SK-N-SH treated with all-trans-retinoic acid at 6 μM for 48 hours (cell line): ENCODE results near the gene RPGRIP1.

Experiments
- ATAC-seq: fragments of 200-7000 bp; cut with Tn5 transposase; 3 replicates; pipeline ENCODE4 v1.9.1; 2020; ENCODE audit warnings: mild to moderate bottlenecking, moderate library complexity
- ARNTL ChIP-seq: fragments of 450-650 bp; formaldehyde crosslinking; IDR thresholded peaks from 2 replicates; pipeline ENCODE4 v1.5.0; 2020; ENCODE audit warnings: low read depth, mild to moderate bottlenecking, moderate library complexity, borderline replicate concordance
- BACH2 ChIP-seq: fragments of 250-450 bp; sonication (Bioruptor Pico); IDR thresholded peaks from 2 replicates; pipeline ENCODE4 v1.9.0; 2021; ENCODE audit warnings: mild to moderate bottlenecking, borderline replicate concordance
- CREB5 ChIP-seq: fragments of 250-450 bp; sonication (Bioruptor Pico); IDR thresholded peaks from 2 replicates; pipeline ENCODE4 v1.5.1; 2020; ENCODE audit warnings: low read depth, mild to moderate bottlenecking, moderate library complexity
- CSDC2 ChIP-seq: fragments of 250-450 bp; sonication (Bioruptor Pico); IDR thresholded peaks from 2 replicates; pipeline ENCODE4 v1.5.0; 2020; ENCODE audit warnings: mild to moderate bottlenecking, moderate library complexity
- CSRNP3 ChIP-seq: fragments of 250-450 bp; sonication (Bioruptor Pico); IDR thresholded peaks from 2 replicates; pipeline ENCODE4 v1.5.1; 2021; ENCODE audit warnings: mild to moderate bottlenecking, moderate library complexity
- ESRRG ChIP-seq: fragments of 250-450 bp; sonication (Bioruptor Pico); IDR thresholded peaks from 2 replicates; pipeline ENCODE4 v1.6.1; 2021; ENCODE audit warnings: mild to moderate bottlenecking
- GLIS3 ChIP-seq: fragments of 250-450 bp; sonication (Bioruptor Pico); IDR thresholded peaks from 2 replicates; pipeline ENCODE4 v1.5.0; 2020; ENCODE audit warnings: mild to moderate bottlenecking, moderate library complexity
- ISL1 ChIP-seq: fragments of 250-450 bp; sonication (Bioruptor Pico); IDR thresholded peaks from 2 replicates; pipeline ENCODE4 v2.1.2; 2022; ENCODE audit warnings: mild to moderate bottlenecking, moderate library complexity
- POU6F1 ChIP-seq: fragments of 250-450 bp; sonication (Bioruptor Pico); IDR thresholded peaks from 2 replicates; pipeline ENCODE4 v1.8.0; 2021; ENCODE audit warnings: low read depth, mild to moderate bottlenecking, moderate library complexity, borderline replicate concordance
- PPARA ChIP-seq: fragments of 250-450 bp; sonication (Bioruptor Pico); IDR thresholded peaks from 2 replicates; pipeline ENCODE4 v1.5.0; 2020; ENCODE audit warnings: mild to moderate bottlenecking, borderline replicate concordance
- RARB ChIP-seq: fragments of 250-450 bp; sonication (Bioruptor Pico); IDR thresholded peaks from 2 replicates; pipeline ENCODE4 v1.8.0; 2021; ENCODE audit warnings: mild to moderate bottlenecking, moderate library complexity
- TCF4 ChIP-seq: fragments of 250-450 bp; sonication (Bioruptor Pico); IDR thresholded peaks from 2 replicates; pipeline ENCODE4 v1.8.0; 2021; ENCODE audit warnings: mild to moderate bottlenecking, moderate library complexity, borderline replicate concordance
- ZC3H10 ChIP-seq: fragments of 250-450 bp; sonication (Bioruptor Pico); IDR thresholded peaks from 2 replicates; pipeline ENCODE4 v1.5.1; 2021; ENCODE audit warnings: mild to moderate bottlenecking, moderate library complexity
- ZFP3 ChIP-seq: fragments of 250-450 bp; sonication (Bioruptor Pico); IDR thresholded peaks from 2 replicates; pipeline ENCODE4 v1.5.0; 2020; ENCODE audit warnings: mild to moderate bottlenecking, moderate library complexity
- ZNF565 ChIP-seq: fragments of 450-650 bp; formaldehyde crosslinking; conservative IDR thresholded peaks from 2 replicates; pipeline ENCODE4 v1.5.0; 2020; ENCODE audit warnings: low read depth, mild to moderate bottlenecking, moderate library complexity
- TF ChIP-seq, protein P1 (sequence below): fragments of 250-450 bp; sonication (Bioruptor Pico); IDR thresholded peaks from 2 replicates; pipeline ENCODE4 v1.8.0; 2020; ENCODE audit warnings: mild to moderate bottlenecking, moderate library complexity, borderline replicate concordance
- TF ChIP-seq, protein P2 (sequence below): fragments of 250-450 bp; sonication (Bioruptor Pico); IDR thresholded peaks from 2 replicates; pipeline ENCODE4 v1.5.0; 2020; ENCODE audit warnings: mild to moderate bottlenecking, moderate library complexity

Gene RPGRIP1

GRCh38 chr14:21255385-21256101 is 24.3 kb upstream of the RPGRIP1 start:
- TF ChIP-seq ZFP3 (CRISPR knock-in tag) (no peak), TCF4 (CRISPR knock-in tag) (no peak), CSDC2 (CRISPR knock-in tag) (no peak), CREB5 (CRISPR knock-in tag) (no peak), ZNF565 (CRISPR knock-in tag) (no peak), RARB (CRISPR knock-in tag) (no peak)
- TF ChIP-seq, protein P1, sequence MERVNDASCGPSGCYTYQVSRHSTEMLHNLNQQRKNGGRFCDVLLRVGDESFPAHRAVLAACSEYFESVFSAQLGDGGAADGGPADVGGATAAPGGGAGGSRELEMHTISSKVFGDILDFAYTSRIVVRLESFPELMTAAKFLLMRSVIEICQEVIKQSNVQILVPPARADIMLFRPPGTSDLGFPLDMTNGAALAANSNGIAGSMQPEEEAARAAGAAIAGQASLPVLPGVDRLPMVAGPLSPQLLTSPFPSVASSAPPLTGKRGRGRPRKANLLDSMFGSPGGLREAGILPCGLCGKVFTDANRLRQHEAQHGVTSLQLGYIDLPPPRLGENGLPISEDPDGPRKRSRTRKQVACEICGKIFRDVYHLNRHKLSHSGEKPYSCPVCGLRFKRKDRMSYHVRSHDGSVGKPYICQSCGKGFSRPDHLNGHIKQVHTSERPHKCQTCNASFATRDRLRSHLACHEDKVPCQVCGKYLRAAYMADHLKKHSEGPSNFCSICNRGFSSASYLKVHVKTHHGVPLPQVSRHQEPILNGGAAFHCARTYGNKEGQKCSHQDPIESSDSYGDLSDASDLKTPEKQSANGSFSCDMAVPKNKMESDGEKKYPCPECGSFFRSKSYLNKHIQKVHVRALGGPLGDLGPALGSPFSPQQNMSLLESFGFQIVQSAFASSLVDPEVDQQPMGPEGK (CRISPR knock-in tag) = no peak
- peak; percentile 60 for ATAC-seq

GRCh38 chr14:21256102-21256447 is 23.8 kb upstream of the RPGRIP1 start:
- peak; percentile 4; the same call in 1 of the 3 replicates for ATAC-seq

DNA sequence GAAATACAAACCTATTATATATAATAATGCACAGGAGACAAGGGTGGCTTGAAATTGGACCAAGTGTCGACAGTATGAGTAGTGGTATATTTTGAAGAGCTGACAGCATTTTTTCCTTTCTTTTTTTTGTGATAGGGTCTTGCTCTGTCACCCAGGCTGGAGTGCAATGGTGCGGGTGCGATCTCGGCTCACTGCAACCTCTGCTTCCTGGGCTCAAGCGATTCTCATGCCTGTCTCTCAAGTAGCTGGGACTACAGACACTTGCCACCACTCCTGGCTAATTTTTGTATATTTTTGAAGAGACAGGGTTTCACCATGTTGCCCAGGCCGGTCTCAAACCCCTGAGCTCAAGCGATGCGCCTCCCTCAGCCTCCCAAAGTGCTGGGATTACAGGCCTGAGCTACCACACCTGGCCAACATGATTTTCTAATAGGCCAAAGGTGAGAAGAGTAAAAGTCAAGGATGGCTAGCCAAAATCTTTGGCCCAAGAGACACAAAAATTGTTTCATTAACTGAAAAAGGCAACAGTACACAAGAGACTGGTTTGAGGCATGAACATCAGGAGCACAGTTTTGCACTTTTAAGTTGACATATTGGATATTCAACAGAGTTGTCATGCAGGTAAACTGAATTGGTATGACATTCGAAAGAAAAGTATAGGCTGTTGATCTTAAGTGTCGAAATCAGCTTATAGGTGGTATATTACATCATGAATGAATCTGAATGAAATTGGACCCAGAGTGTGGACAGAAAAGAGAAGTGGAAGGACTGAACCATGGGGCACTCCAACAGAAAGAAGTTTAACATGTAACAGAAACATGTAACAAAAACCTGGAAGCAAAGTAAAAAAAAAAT is 23.1 kb upstream of the RPGRIP1 start:
- ATAC-seq = no peak
- TF ChIP-seq PPARA (CRISPR knock-in tag) (no peak), CSRNP3 (CRISPR knock-in tag) (no peak), ISL1 (CRISPR knock-in tag) (no peak), CREB5 (CRISPR knock-in tag) (no peak), GLIS3 (no peak), ESRRG (CRISPR knock-in tag) (no peak), POU6F1 (CRISPR knock-in tag) (no peak), BACH2 (CRISPR knock-in tag) (no peak), ZC3H10 (CRISPR knock-in tag) (no peak), ZNF565 (CRISPR knock-in tag) (no peak), ARNTL (CRISPR knock-in tag) (no peak)
- TF ChIP-seq, protein P2, sequence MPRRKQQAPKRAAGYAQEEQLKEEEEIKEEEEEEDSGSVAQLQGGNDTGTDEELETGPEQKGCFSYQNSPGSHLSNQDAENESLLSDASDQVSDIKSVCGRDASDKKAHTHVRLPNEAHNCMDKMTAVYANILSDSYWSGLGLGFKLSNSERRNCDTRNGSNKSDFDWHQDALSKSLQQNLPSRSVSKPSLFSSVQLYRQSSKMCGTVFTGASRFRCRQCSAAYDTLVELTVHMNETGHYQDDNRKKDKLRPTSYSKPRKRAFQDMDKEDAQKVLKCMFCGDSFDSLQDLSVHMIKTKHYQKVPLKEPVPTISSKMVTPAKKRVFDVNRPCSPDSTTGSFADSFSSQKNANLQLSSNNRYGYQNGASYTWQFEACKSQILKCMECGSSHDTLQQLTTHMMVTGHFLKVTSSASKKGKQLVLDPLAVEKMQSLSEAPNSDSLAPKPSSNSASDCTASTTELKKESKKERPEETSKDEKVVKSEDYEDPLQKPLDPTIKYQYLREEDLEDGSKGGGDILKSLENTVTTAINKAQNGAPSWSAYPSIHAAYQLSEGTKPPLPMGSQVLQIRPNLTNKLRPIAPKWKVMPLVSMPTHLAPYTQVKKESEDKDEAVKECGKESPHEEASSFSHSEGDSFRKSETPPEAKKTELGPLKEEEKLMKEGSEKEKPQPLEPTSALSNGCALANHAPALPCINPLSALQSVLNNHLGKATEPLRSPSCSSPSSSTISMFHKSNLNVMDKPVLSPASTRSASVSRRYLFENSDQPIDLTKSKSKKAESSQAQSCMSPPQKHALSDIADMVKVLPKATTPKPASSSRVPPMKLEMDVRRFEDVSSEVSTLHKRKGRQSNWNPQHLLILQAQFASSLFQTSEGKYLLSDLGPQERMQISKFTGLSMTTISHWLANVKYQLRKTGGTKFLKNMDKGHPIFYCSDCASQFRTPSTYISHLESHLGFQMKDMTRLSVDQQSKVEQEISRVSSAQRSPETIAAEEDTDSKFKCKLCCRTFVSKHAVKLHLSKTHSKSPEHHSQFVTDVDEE = no peak
